ACC112 (cell line): ENCODE measurements around the gene ID4.
"Not testable (repeated sequence)": the region's sequence is repeated elsewhere in the genome, so short reads cannot be mapped to it uniquely, and the experiment has no call there.

ENCODE experiments used
- H2AFZ ChIP-seq: fragments of 200-600 bp; sonication (generic); one replicate; pipeline ENCODE4 v1.6.0; 2017; ENCODE audit warnings: antibody characterized with exemption, low read length; ENCODE audit not compliant: unreplicated experiment
- H3K27ac ChIP-seq: fragments of 200-600 bp; sonication (generic); 2 replicates; pipeline ENCODE4 v1.5.1; 2014; ENCODE audit warnings: low read depth, mild to moderate bottlenecking, antibody characterized with exemption, low read length, moderate library complexity
- H3K27me3 ChIP-seq: fragments of 200-600 bp; sonication (generic); 2 replicates; pipeline ENCODE4 v1.6.1; 2014; ENCODE audit warnings: mild to moderate bottlenecking, antibody characterized with exemption, low read length, moderate library complexity, mixed read lengths; ENCODE audit not compliant: insufficient read depth
- H3K36me3 ChIP-seq: fragments of 200-600 bp; sonication (generic); 2 replicates; pipeline ENCODE4 v1.6.1; 2016; ENCODE audit warnings: mild to moderate bottlenecking, antibody characterized with exemption, low read length, moderate library complexity, mixed read lengths; ENCODE audit not compliant: insufficient read depth
- H3K4me1 ChIP-seq: fragments of 200-600 bp; sonication (generic); one replicate; pipeline ENCODE4 v1.6.1; 2016; ENCODE audit warnings: low read length, mixed read lengths; ENCODE audit not compliant: insufficient read depth, unreplicated experiment, control insufficient read depth
- H3K4me3 ChIP-seq: fragments of 200-600 bp; sonication (generic); 2 replicates; pipeline ENCODE4 v1.5.1; 2014; ENCODE audit warnings: mild to moderate bottlenecking, low read depth, low read length
- H3K79me2 ChIP-seq: fragments of 200-600 bp; sonication (generic); one replicate; pipeline ENCODE4 v1.6.0; 2016; ENCODE audit warnings: low read length; ENCODE audit not compliant: control insufficient read depth, unreplicated experiment, insufficient read depth

Gene ID4

DNA sequence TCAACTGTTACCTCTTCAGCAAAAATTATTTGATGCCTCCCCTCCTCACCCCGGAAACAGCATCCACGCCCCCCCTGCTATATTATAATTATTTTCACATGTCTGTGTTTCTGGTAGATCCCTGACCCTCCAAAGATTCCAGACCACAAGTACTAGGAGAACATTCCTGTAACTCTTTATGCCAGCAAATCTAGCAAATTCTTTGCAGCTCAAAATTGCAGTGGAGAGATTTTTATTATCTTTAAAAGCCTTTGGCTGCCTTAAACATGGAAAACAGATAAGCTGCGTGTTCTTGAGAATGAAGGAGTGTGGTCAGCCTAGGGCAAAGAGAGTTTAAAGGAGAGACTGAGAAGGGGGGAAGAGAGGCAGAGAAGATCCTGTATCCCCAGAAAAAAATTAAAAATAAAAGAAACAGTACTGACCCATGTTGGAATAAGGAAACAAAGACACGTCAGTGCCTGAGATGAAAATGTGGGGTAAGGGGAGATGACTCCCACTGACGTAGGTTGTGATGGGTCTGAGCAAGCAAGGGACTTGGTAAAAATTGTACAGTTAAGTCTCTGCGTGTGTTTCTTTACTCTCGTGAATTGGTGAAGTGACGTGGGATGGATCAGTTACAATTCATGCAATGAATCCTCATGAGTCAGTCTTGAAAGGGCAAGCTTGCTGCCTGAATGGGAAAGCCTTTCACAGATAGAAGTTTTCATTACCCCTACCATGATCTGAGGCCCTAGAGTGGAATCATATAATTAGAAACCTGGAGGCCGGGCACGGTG lies 8.3 kb downstream of the ID4 start:
- Histone ChIP-seq H3K4me1 (no peaks in the 10 kb centered on the region), H3K27me3 (peaks cover 37% of the 10 kb centered on the region), H3K79me2 (no peaks in the 10 kb centered on the region), H3K36me3 (no peaks in the 10 kb centered on the region), H3K27ac (no peak overlapping the region), H2AFZ (no peak overlapping the region), H3K4me3 (no peak overlapping the region)

DNA sequence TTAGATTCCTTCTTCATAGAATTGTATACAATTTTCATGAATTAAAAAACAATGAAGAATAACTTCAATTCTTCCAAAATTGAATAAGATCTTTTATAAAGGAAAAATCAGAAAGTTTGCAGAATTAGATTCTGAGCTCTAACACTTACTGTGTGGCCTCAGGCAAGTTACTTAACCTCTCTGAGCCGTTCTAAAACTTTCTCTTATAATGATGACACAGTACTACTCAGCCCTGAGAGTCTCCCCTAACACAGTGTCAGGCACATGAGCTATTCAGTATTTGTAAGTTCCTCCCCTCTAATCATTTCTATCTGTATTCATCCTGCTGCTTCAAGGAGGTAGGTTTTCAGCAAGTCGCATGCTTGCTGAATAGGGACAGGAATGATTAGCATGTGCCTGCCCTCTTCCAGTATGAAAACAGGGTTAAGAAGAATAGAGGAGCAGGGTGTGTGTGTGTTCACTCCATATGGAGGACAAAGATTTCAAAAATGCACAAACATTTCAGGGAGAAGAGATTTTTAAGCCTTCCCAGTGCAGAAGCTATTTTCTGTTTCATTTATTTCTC lies 11.4 kb downstream of the ID4 start:
- Histone ChIP-seq H3K27me3 (peaks cover 10% of the 10 kb centered on the region; the same call in 1 of the 2 replicates), H2AFZ (no peak overlapping the region), H3K79me2 (no peaks in the 10 kb centered on the region), H3K4me3 (no peak overlapping the region), H3K27ac (no peak overlapping the region), H3K36me3 (no peaks in the 10 kb centered on the region), H3K4me1 (no peaks in the 10 kb centered on the region)

DNA sequence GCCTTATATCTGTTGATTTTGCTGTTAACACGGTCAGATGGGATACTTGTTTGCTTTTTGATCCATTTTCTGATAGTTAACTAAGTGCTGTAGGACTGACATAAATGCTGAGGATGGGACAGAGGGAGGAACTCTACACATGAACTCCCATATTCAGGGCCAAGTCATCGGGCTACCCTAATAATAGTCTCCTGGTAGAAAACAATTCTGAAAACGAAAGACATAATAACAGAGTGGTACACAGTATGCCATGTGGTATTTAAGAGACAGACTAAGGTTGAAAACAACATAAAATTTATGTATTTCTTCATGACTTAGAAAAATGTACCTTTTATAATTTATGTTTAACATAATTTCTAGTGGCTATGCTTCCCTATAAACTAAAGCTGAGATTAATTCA lies 12.0 kb downstream of the ID4 start:
- H3K79me2 ChIP-seq: no peaks in the 10 kb centered on the region
- no peaks in the 10 kb centered on the region for H3K4me1 ChIP-seq
- no peak overlapping the region for H3K27ac ChIP-seq
- H2AFZ ChIP-seq: no peak overlapping the region
- peaks cover 7% of the 10 kb centered on the region; the same call in 1 of the 2 replicates for H3K27me3 ChIP-seq
- no peak overlapping the region for H3K4me3 ChIP-seq
- no peaks in the 10 kb centered on the region for H3K36me3 ChIP-seq

DNA sequence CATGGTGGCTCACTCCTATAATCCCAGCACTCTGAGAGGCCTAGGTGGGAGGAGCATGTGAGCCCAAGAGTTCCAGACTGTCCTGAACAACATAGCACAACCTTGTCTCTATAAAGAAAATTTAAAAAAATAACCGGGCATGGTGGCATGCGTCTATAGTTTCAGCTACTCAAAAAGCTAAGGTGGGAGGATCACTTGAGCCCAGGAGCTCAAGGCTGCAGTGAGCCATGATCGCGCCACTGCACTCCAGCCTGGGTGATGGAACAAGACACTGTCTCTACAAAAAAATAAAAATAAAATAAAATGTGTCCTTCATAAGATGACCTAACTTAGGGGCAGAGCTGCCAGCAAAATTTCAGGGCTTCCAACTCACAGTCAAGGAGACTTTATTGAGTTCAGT lies 12.6 kb downstream of the ID4 start:
- peaks cover 2% of the 10 kb centered on the region; the same call in 1 of the 2 replicates for H3K27me3 ChIP-seq
- no peak overlapping the region for H2AFZ ChIP-seq
- H3K36me3 ChIP-seq: no peaks in the 10 kb centered on the region
- H3K4me3 ChIP-seq: no peak overlapping the region
- no peak overlapping the region for H3K27ac ChIP-seq
- no peaks in the 10 kb centered on the region for H3K4me1 ChIP-seq
- H3K79me2 ChIP-seq: no peaks in the 10 kb centered on the region

DNA sequence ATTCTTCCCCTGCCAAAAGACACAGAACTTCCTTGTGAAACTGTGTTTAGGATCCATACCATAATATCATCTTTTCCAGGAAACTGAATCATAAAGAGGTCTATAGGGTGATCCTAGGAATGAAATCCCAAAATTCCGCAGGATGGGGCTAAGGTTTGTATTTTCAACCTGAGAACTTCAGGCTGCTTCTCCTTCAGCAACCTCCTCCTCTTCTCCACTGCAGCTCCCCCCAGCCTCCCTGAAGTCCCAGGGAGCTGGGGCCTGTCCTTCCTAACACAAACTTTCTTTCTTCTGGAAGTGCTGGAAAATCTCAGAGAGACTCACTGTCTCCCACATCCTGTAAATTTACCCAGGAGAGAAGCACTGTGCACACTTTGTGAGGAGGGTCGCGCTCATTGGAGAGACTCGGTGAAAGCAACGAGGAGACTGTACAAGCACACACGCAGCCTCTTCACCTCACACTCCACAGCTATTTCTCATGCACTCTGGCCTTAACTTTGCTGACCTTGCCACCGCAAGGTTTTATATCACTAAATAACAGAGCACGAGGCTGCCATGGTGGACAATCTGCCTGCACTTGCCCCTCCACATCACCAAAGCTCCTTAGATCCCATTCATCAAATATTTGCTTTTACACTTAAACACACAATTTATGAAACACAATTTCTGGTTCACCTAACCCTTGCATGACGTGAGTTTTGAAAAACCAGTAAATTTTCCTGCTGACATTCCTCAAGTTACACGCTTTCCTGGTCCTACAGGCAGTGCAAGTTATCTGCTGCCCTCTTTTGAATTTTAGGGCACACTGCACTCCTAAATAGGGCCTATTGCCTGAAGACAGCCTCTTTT lies 14.3 kb downstream of the ID4 start:
- no peaks in the 10 kb centered on the region; the same call in 1 of the 2 replicates for H3K27me3 ChIP-seq
- no peaks in the 10 kb centered on the region for H3K79me2 ChIP-seq
- H3K27ac ChIP-seq: no peak overlapping the region
- H2AFZ ChIP-seq: no peak overlapping the region
- H3K4me3 ChIP-seq: no peak overlapping the region
- H3K36me3 ChIP-seq: no peaks in the 10 kb centered on the region
- H3K4me1 ChIP-seq: no peaks in the 10 kb centered on the region

DNA sequence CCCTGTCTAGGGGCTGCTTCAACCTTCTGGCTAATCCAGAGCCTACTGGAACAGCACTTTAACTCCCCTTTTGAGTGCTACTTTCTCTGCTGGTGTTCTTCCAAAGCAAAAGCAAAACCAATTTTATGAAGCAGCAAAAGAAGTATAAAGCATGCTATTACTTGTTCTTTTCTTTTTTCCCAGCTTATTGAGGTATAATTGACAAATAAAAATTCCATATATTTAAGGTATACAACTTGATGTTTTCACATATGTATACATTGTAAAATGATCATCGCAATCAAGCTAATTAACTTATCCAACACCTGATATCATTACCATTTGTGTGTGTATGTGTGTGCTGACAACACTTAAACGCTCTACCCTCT lies 14.9 kb downstream of the ID4 start:
- Histone ChIP-seq H3K79me2 (no peaks in the 10 kb centered on the region), H3K4me3 (no peak overlapping the region), H2AFZ (no peak overlapping the region), H3K4me1 (no peaks in the 10 kb centered on the region), H3K27me3 (no peaks in the 10 kb centered on the region; the same call in 1 of the 2 replicates), H3K27ac (no peak overlapping the region), H3K36me3 (no peaks in the 10 kb centered on the region)

DNA sequence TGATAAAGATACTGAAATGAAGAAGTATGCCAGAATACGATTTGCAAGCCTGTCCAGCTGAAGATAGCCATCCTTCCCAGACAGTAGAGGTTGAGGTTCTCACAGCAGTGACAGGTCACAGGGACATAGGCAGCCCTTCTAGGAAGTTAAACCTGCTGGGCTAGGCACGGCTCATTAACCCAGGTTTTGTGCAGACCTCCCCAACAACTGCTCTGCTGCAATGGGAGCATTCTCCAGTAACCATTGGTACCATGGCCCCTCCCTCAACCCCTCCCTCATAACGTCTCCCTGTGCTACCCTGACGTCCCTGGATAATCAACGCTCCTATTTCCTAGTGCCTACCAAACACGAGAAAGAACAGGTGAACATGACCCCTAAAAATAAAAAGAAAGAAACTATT lies 15.8 kb downstream of the ID4 start:
- H3K4me1 ChIP-seq: no peaks in the 10 kb centered on the region

DNA sequence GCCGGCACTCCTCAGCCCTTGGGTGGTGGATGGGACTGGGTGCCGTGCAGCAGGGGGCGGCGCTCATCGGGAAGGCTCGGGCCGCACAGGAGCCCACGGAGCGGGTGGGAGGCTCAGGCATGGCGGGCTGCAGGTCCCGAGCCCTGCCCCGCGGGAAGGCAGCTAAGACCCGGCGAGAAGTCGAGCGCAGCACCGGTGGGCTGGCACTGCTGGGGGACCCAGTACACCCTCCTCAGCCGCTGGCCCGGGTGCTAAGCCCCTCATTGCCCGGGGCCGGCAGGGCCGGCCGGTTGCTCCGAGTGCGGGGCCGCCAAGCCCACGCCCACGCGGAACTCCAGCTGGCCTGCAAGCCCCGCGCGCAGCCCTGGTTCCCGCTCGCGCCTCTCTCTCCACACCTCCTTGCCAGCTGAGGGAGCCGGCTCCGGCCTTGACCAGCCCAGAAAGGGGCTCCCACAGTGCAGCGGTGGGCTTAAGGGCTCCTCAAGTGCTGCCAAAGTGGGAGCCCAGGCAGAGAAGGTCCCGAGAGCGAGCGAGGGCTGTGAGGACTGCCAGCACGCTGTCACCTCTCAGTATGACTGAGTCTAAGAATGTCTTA lies 17.3 kb downstream of the ID4 start:
- not testable (repeated sequence) for H3K36me3 ChIP-seq, H2AFZ ChIP-seq, H3K4me1 ChIP-seq, H3K79me2 ChIP-seq, H3K27ac ChIP-seq, H3K27me3 ChIP-seq, H3K4me3 ChIP-seq

More for the DNA sequence above, 15.8 kb downstream of the ID4 start:
- no peaks in the 10 kb centered on the region for H3K79me2 ChIP-seq
- H3K4me3 ChIP-seq: no peak overlapping the region
- no peak overlapping the region for H2AFZ ChIP-seq
- no peak overlapping the region for H3K27ac ChIP-seq
- peaks cover 5% of the 10 kb centered on the region; the same call in 1 of the 2 replicates for H3K27me3 ChIP-seq
- no peaks in the 10 kb centered on the region for H3K36me3 ChIP-seq

DNA sequence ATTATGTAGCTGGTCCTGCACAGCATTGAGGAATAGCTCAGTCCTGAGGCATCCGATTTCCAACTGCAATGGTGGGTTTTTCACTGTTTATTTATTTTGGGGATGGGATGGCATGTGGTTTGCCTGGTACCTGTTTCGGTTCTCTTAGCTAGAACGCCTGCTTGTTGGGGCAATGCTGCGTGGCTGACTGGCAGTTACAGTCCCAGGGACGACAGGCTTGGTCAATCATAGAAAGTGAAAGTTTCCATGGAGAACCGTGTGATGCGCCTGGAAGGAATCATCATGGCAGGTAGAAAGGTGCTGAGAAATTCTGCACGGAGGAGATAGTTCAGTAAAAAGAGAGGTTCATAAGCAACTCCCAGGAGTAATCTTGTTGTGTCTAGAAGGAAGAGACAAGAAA lies 18.4 kb downstream of the ID4 start:
- Histone ChIP-seq H3K27ac (no peak overlapping the region), H3K79me2 (no peaks in the 10 kb centered on the region), H2AFZ (no peak overlapping the region)

DNA sequence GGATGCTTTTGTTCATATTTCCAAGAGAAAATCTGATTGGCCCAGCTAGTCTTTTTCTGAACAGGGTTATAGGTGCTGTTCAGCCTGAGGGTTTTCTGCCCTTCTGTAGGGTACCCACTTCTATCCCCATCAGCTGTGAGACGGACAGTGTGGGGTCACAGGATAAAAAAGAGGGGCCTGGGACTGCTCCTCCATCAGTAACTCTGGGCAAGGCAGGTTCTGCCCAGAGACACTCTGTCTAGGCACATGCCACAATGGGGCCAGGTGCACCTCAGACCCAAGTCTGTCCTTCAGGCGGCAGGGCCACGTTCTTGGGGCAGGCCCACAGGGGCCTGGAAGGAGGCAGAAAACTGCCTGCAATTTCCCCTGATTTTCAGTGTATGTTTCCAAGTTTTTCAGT lies 20.0 kb downstream of the ID4 start:
- no peak overlapping the region for H3K27ac ChIP-seq
- H3K4me3 ChIP-seq: no peak overlapping the region
- no peaks in the 10 kb centered on the region for H3K36me3 ChIP-seq
- H2AFZ ChIP-seq: no peak overlapping the region
- H3K4me1 ChIP-seq: no peaks in the 10 kb centered on the region
- H3K79me2 ChIP-seq: no peaks in the 10 kb centered on the region
- H3K27me3 ChIP-seq: peaks cover 23% of the 10 kb centered on the region

More for the DNA sequence above, 18.4 kb downstream of the ID4 start:
- Histone ChIP-seq H3K36me3 (no peaks in the 10 kb centered on the region), H3K27me3 (peaks cover 15% of the 10 kb centered on the region), H3K4me1 (no peaks in the 10 kb centered on the region), H3K4me3 (no peak overlapping the region)
